Endothelial cell of umbilical vein (primary cell): Measurements from ENCODE around the gene BAG1. TPM values are rescaled to one million over a fixed set of nuclear protein-coding genes. Genes with fewer than 3 reads are reported as not detected.

ENCODE experiments used
- BruUV-seq: library from RNA; stranded (reverse); fragments of 400-500 nt; replicated peaks from 2 replicates; lab custom pipeline; 2021; lab: Mats Ljungman, UMichigan
- CTCF ChIA-PET: fragments of 300-600, 350-600 bp; sonication (Branson Sonifier 250); formaldehyde crosslinking; loops from one replicate; lab custom pipeline; 2021; ENCODE audit warnings: antibody characterized with exemption, inconsistent platforms; lab: Charles Lee
- POLR2A ChIA-PET: fragments of 300-600, 350-600 bp; sonication (Branson Sonifier 250); formaldehyde crosslinking; loops from one replicate; lab custom pipeline; 2021; ENCODE audit warnings: antibody characterized with exemption, inconsistent platforms; lab: Charles Lee
- DNase-seq: peaks from one replicate; pipeline ENCODE4 v3.0.0-alpha.2; 2011; ENCODE audit warnings: low read depth, low spot score
- FAIRE-seq: peaks from 2 replicates; lab custom pipeline; 2011; peaks lifted over from hg19 to GRCh38; lab: Jason Lieb, UNC
- H2AFZ ChIP-seq: 2 replicates; pipeline ENCODE4 v1.6.0; 2012; ENCODE audit warnings: low read depth, low read length, control low read depth, inconsistent platforms
- H3K27ac ChIP-seq: 2 replicates; pipeline ENCODE4 v1.5.1; 2011; ENCODE audit warnings: low read depth, mild to moderate bottlenecking, control low read depth, low read length, moderate library complexity; ENCODE audit not compliant: insufficient read depth
- H3K27me3 ChIP-seq, 2 experiments: 2 replicates each; pipeline versions ENCODE4 v1.6.0 to v1.6.1; 2011; ENCODE audit warnings: low read length in 2 of 2, mixed read lengths in 1 of 2; ENCODE audit not compliant: control insufficient read depth in 2 of 2, insufficient read depth in 2 of 2
- H3K36me3 ChIP-seq, 2 experiments: 2 replicates in 1 of 2; 3 replicates in 1 of 2; pipeline ENCODE4 v1.5.1; 2011; ENCODE audit warnings: low read length in 2 of 2, mild to moderate bottlenecking in 1 of 2, moderate library complexity in 1 of 2; ENCODE audit not compliant: control insufficient read depth in 2 of 2, insufficient read depth in 2 of 2; ENCODE audit errors: extremely low read depth in 1 of 2
- H3K4me1 ChIP-seq: 3 replicates; pipeline ENCODE4 v1.5.1; 2011; ENCODE audit warnings: mild to moderate bottlenecking, low read length; ENCODE audit not compliant: control insufficient read depth, insufficient read depth; ENCODE audit errors: extremely low read depth
- H3K4me2 ChIP-seq: 2 replicates; pipeline ENCODE4 v1.6.1; 2011; ENCODE audit warnings: low read length, control low read depth, mixed read lengths; ENCODE audit not compliant: insufficient read depth
- H3K4me3 ChIP-seq, 3 experiments: fragments of 200-600 bp in 1 of 3; sonication (generic), shearing (Covaris generic) in 1 of 3; replicated peaks in 1 of 3; 2 replicates each; pipeline ENCODE4 v1.5.1; 2011 to 2016; ENCODE audit warnings: control low read depth in 3 of 3, low read length in 3 of 3, mild to moderate bottlenecking in 2 of 3, inconsistent platforms in 1 of 3, low read depth in 1 of 3, moderate library complexity in 1 of 3; ENCODE audit not compliant: insufficient read depth in 1 of 3
- H3K79me2 ChIP-seq: 2 replicates; pipeline ENCODE4 v1.6.0; 2012; ENCODE audit warnings: low read length, inconsistent platforms; ENCODE audit not compliant: control insufficient read depth, insufficient read depth
- H3K9ac ChIP-seq: replicated peaks from 2 replicates; pipeline ENCODE3; 2011; ENCODE audit warnings: low read length, control low read depth; ENCODE audit not compliant: insufficient read depth; ENCODE audit errors: extremely low read depth
- H3K9me1 ChIP-seq: replicated peaks from 3 replicates; pipeline ENCODE4 v1.6.0; 2011; ENCODE audit warnings: mild to moderate bottlenecking, low read length; ENCODE audit not compliant: control insufficient read depth, insufficient read depth; ENCODE audit errors: extremely low read depth
- H3K9me3 ChIP-seq: replicated peaks from 2 replicates; pipeline ENCODE4 v1.5.1; 2012; ENCODE audit warnings: low read length, inconsistent platforms; ENCODE audit not compliant: control insufficient read depth, insufficient read depth
- H4K20me1 ChIP-seq: replicated peaks from 2 replicates; pipeline ENCODE3; 2011; ENCODE audit warnings: mild to moderate bottlenecking, low read length; ENCODE audit not compliant: control insufficient read depth, insufficient read depth; ENCODE audit errors: extremely low read depth
- FOS ChIP-seq: IDR thresholded peaks from 2 replicates; pipeline ENCODE4 v1.6.1; 2011; ENCODE audit warnings: mild to moderate bottlenecking, low read length, moderate library complexity, borderline replicate concordance; ENCODE audit not compliant: insufficient read depth
- GATA2 ChIP-seq: IDR thresholded peaks from 2 replicates; pipeline ENCODE4 v1.7.0; 2011; ENCODE audit warnings: low read depth, mild to moderate bottlenecking, moderate library complexity, mixed read lengths, low read length; ENCODE audit not compliant: insufficient read length, insufficient read depth
- JUN ChIP-seq: IDR thresholded peaks from 2 replicates; pipeline ENCODE4 v1.6.1; 2011; ENCODE audit warnings: borderline replicate concordance, low read depth; ENCODE audit not compliant: insufficient read length, insufficient read depth
- POLR2A ChIP-seq: IDR thresholded peaks from 2 replicates; pipeline ENCODE4 v1.6.1; 2012; ENCODE audit warnings: low read depth, mild to moderate bottlenecking, control low read depth, low read length
- POLR2AphosphoS5 ChIP-seq: IDR thresholded peaks from 2 replicates; pipeline ENCODE4 v1.6.1; 2012; ENCODE audit warnings: low read depth, mild to moderate bottlenecking, control low read depth, low read length, moderate library complexity; ENCODE audit not compliant: insufficient read depth
- dilution Hi-C: fragments of 300-500 bp; cut with MboI; formaldehyde crosslinking; loops from one replicate; pipeline ENCODE4 v1.15.0; 2019; ENCODE audit warnings: low sequenced_read_pairs; ENCODE audit not compliant: extremely low pct_ligation_motif_present
- intact Hi-C: fragments of 100-400 bp; cut with micrococcal nuclease; formaldehyde crosslinking; loops from one replicate; pipeline ENCODE4 v1.10.0; 2022
- polyA plus RNA-seq, 4 experiments: library from polyadenylated mRNA; depleted of rRNA in 3 of 4; stranded (reverse) in 3 of 4; unstranded in 1 of 4; fragments of >200 nt; gene quantifications; 2 replicates each; pipeline versions ENCODE4 v1.2.1 to v1.2.3, GENCODE V29; 2011 to 2012; ENCODE audit warnings: missing spikeins in 1 of 4
- total RNA-seq: library from RNA; stranded (reverse); gene quantifications from 2 replicates; pipeline ENCODE4 v1.2.3, GENCODE V29; 2021
- TF ChIP-seq, protein P1 (sequence below), 2 donors: IDR thresholded peaks; 1 replicate in 1 of 2; 2 replicates in 1 of 2; pipeline ENCODE4 v1.5.1; 2011; ENCODE audit warnings: low read length in 2 of 2, mild to moderate bottlenecking in 2 of 2, moderate library complexity in 2 of 2, control low read depth in 1 of 2, inconsistent platforms in 1 of 2, low read depth in 1 of 2; ENCODE audit not compliant: insufficient read depth in 1 of 2; ENCODE audit errors: extremely low read depth in 1 of 2
- TF ChIP-seq, protein P2 (sequence below): IDR thresholded peaks from 2 replicates; pipeline ENCODE4 v1.6.1; 2011; ENCODE audit not compliant: insufficient read depth, insufficient read length

BAG1 gene
- total and polyA plus RNA-seq, 2 donors (not counting 3 experiments of a cell fraction or from before 2014, with no cell fraction given) = 44.6 to 87.4 TPM

DNA sequence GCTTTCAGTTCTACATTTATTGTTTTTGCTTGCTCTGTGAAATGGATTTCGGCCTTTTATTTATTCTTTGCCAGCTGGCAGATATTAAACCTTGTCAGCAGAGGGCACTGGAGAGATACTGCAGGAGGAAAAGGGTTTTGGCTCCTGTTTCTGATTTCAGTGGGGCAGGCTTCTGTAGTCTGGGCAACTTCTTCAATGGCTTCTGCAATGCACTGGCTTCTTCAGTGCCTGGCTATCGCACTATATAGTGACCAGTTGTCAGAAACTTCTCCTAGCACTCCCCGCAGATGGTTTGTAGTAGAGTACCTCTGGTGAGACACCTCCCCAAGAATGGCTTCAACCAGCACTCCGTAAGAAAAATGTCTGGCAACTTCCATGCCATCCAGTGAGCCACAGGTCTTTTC lies 22.6 kb upstream of the BAG1 start:
- dilution Hi-C loops (no loop called here), intact Hi-C loops (loop anchor here (1.0 to 5.0 kb wide), 7 partner anchors 65 to 435 kb away; partner anchors contain the start of gene AQP7)
- H3K9me3 ChIP-seq = no peaks in the 10 kb centered on the region
- no peak overlapping the region for H3K9ac ChIP-seq
- TF ChIP-seq, protein P1, sequence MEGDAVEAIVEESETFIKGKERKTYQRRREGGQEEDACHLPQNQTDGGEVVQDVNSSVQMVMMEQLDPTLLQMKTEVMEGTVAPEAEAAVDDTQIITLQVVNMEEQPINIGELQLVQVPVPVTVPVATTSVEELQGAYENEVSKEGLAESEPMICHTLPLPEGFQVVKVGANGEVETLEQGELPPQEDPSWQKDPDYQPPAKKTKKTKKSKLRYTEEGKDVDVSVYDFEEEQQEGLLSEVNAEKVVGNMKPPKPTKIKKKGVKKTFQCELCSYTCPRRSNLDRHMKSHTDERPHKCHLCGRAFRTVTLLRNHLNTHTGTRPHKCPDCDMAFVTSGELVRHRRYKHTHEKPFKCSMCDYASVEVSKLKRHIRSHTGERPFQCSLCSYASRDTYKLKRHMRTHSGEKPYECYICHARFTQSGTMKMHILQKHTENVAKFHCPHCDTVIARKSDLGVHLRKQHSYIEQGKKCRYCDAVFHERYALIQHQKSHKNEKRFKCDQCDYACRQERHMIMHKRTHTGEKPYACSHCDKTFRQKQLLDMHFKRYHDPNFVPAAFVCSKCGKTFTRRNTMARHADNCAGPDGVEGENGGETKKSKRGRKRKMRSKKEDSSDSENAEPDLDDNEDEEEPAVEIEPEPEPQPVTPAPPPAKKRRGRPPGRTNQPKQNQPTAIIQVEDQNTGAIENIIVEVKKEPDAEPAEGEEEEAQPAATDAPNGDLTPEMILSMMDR (IDR thresholded peaks at IDR 0.05; ENCODE audit: extremely low read depth in 1 of 2, insufficient read depth in 1 of 2, low read depth in 1 of 2, low read length in 2 of 2) = peak; percentile 68 to 71
- TF ChIP-seq POLR2AphosphoS5 = peak; percentile 23
- no peak for TF ChIP-seq GATA2
- DNase-seq (peak; percentile 71), FAIRE-seq (peak; percentile 88)
- no peak overlapping the region for H3K4me2 ChIP-seq
- no peak overlapping the region for H3K27ac ChIP-seq
- H3K36me3 ChIP-seq = no peaks in the 10 kb centered on the region
- H3K4me1 ChIP-seq = peaks cover 8% of the 10 kb centered on the region
- no TSS peak for BruUV-seq
- no peaks in the 10 kb centered on the region for H3K9me1 ChIP-seq
- CTCF ChIA-PET = interaction anchor here (0.6 to 6.2 kb wide), 21 partner anchors 12 to 230 kb away, joined by 3 to 121 read pairs (median 6); partner anchors contain the start of gene NOL6
- peaks cover 12% of the 10 kb centered on the region for H3K79me2 ChIP-seq
- POLR2A ChIA-PET = no interaction called here
- no peak overlapping the region for H2AFZ ChIP-seq
- no peaks in the 10 kb centered on the region for H4K20me1 ChIP-seq
- H3K4me3 ChIP-seq = no peak overlapping the region
- H3K27me3 ChIP-seq = no peaks in the 10 kb centered on the region

DNA sequence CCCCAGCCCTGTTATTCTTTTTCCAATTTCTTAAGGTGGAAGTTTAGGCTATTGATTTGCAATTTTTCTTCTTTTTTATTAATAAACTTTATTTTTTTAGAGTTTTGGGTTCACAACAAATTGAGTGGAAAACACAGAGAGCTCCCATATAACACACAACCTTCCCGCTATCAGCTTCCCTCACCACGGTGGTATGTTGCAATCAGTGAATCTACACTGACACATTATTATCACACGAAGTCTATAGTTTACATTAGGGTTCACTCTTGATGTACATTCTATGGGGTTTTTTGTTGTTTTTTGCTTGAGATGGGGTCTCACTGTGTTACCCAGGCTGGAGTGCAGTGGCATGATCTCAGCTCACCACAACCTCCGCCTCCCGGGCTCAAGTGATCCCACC lies 21.0 kb upstream of the BAG1 start:
- Histone ChIP-seq H3K4me3 (no peak overlapping the region), H3K4me2 (no peak overlapping the region), H3K79me2 (no peaks in the 10 kb centered on the region), H3K9ac (no peak overlapping the region), H3K27me3 (no peaks in the 10 kb centered on the region), H3K27ac (no peak overlapping the region), H3K9me3 (no peaks in the 10 kb centered on the region), H3K9me1 (no peaks in the 10 kb centered on the region), H2AFZ (no peak overlapping the region), H3K4me1 (peaks cover 2% of the 10 kb centered on the region), H4K20me1 (no peaks in the 10 kb centered on the region), H3K36me3 (peaks cover 0 to 6% of the 10 kb centered on the region in 2 experiments)
- CTCF ChIA-PET = interaction anchor here (3.2 to 6.2 kb wide), 4 partner anchors 88 to 180 kb away, joined by 20 to 121 read pairs (median 47); no protein-coding TSS in a partner anchor
- dilution Hi-C loops (no loop called here), intact Hi-C loops (loop anchor here (5.0 kb wide), 3 partner anchors 67 to 437 kb away; partner anchors contain the start of gene AQP7)
- no peak for DNase-seq
- FAIRE-seq = no peak
- TF ChIP-seq FOS (no peak), JUN (no peak), GATA2 (no peak), POLR2A (no peak)
- TF ChIP-seq, protein P2, sequence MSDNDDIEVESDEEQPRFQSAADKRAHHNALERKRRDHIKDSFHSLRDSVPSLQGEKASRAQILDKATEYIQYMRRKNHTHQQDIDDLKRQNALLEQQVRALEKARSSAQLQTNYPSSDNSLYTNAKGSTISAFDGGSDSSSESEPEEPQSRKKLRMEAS = no peak
- TF ChIP-seq, protein P1 (IDR thresholded peaks at IDR 0.05; ENCODE audit: extremely low read depth in 1 of 2, insufficient read depth in 1 of 2, low read depth in 1 of 2, low read length in 2 of 2) = no peak
- POLR2A ChIA-PET = no interaction called here
- BruUV-seq = no TSS peak
